MM.1S (cell line): ENCODE data around the gene KLHL1.

Experiments
- DNase-seq: peaks from one replicate; pipeline ENCODE4 v3.0.0-alpha.2; 2015
- H2AFZ ChIP-seq: fragments of 300-600 bp; sonication (generic); 2 replicates; pipeline ENCODE4 v1.6.0; 2016; ENCODE audit warnings: antibody characterized with exemption, low read length
- H3F3A ChIP-seq: fragments of 300-600 bp; sonication (generic); 2 replicates; pipeline ENCODE4 v1.6.1; 2016; ENCODE audit warnings: mild to moderate bottlenecking, antibody characterized with exemption, low read length, moderate library complexity, mixed read lengths; ENCODE audit not compliant: insufficient read depth
- H3K27ac ChIP-seq: fragments of 300-600 bp; sonication (generic); 2 replicates; pipeline ENCODE4 v1.5.1; 2016; ENCODE audit warnings: mild to moderate bottlenecking, low read length
- H3K27me3 ChIP-seq: fragments of 300-600 bp; sonication (generic); replicated peaks from 2 replicates; pipeline ENCODE4 v1.6.0; 2016; ENCODE audit warnings: low read length; ENCODE audit not compliant: insufficient read depth
- H3K36me3 ChIP-seq: fragments of 300-600 bp; sonication (generic); replicated peaks from 2 replicates; pipeline ENCODE4 v1.6.1; 2016; ENCODE audit warnings: mild to moderate bottlenecking, low read length, mixed read lengths; ENCODE audit not compliant: insufficient read depth
- H3K4me1 ChIP-seq: fragments of 300-600 bp; sonication (generic); 2 replicates; pipeline ENCODE4 v1.6.1; 2016; ENCODE audit warnings: low read length, mixed read lengths
- H3K4me2 ChIP-seq: fragments of 300-600 bp; sonication (generic); 2 replicates; pipeline ENCODE4 v1.6.0; 2016; ENCODE audit warnings: low read depth, low read length
- H3K4me3 ChIP-seq: fragments of 300-600 bp; sonication (generic); 2 replicates; pipeline ENCODE4 v1.5.1; 2016; ENCODE audit warnings: low read length, mixed read lengths
- H3K79me2 ChIP-seq: fragments of 300-600 bp; sonication (generic); 2 replicates; pipeline ENCODE4 v1.6.1; 2016; ENCODE audit warnings: mixed run types, low read length, mixed read lengths
- H3K9ac ChIP-seq: fragments of 300-600 bp; sonication (generic); 2 replicates; pipeline ENCODE4 v1.6.1; 2016; ENCODE audit warnings: low read length, mixed read lengths
- H3K9me2 ChIP-seq: fragments of 300-600 bp; sonication (generic); replicated peaks from 2 replicates; pipeline ENCODE4 v1.6.1; 2016; ENCODE audit warnings: mild to moderate bottlenecking, low read length, mixed read lengths; ENCODE audit not compliant: insufficient read depth
- H3K9me3 ChIP-seq: fragments of 300-600 bp; sonication (generic); replicated peaks from 2 replicates; pipeline ENCODE4 v1.6.1; 2016; ENCODE audit warnings: mild to moderate bottlenecking, low read length, mixed read lengths; ENCODE audit not compliant: insufficient read depth
- H4K20me1 ChIP-seq: fragments of 300-600 bp; sonication (generic); 2 replicates; pipeline ENCODE4 v1.6.1; 2016; ENCODE audit warnings: mild to moderate bottlenecking, low read length, moderate library complexity, mixed read lengths; ENCODE audit not compliant: insufficient read depth
- CTCF ChIP-seq: fragments of 300-600 bp; sonication (generic); IDR thresholded peaks from 2 replicates; pipeline ENCODE4 v1.5.1; 2016; ENCODE audit warnings: antibody characterized with exemption, low read length, mixed read lengths
- EZH2 ChIP-seq: fragments of 300-600 bp; sonication (generic); optimal IDR thresholded peaks from 2 replicates; pipeline ENCODE3; 2017; ENCODE audit warnings: low read depth, mild to moderate bottlenecking, antibody characterized with exemption, low read length, mixed read lengths
- EZH2phosphoT487 ChIP-seq: fragments of 300-600 bp; sonication (generic); IDR thresholded peaks from 2 replicates; pipeline ENCODE4 v1.6.1; 2018; ENCODE audit warnings: antibody characterized with exemption, low read length

KLHL1 gene

GRCh38 chr13:70014337-70014736, 93.9 kb downstream of the KLHL1 start:
- no peaks in the 10 kb centered on the region for H3K36me3 ChIP-seq
- no peaks in the 10 kb centered on the region for H3K9me3 ChIP-seq
- no peaks in the 10 kb centered on the region for H3K9me2 ChIP-seq
- H4K20me1 ChIP-seq = no peaks in the 10 kb centered on the region
- no peak overlapping the region for H3K4me3 ChIP-seq
- no peaks in the 10 kb centered on the region for H3K27me3 ChIP-seq
- H3K79me2 ChIP-seq = no peaks in the 10 kb centered on the region
- TF ChIP-seq EZH2 = no peak
- no peak for TF ChIP-seq CTCF
- no peak for TF ChIP-seq EZH2phosphoT487
- no peaks in the 10 kb centered on the region for H3K4me1 ChIP-seq
- H3K27ac ChIP-seq = no peak overlapping the region
- H3K9ac ChIP-seq = no peak overlapping the region
- H3K4me2 ChIP-seq = no peak overlapping the region
- no peak for DNase-seq
- H2AFZ ChIP-seq = no peak overlapping the region
- no peaks in the 10 kb centered on the region for H3F3A ChIP-seq

GRCh38 chr13:69999875-70000274, 108.4 kb downstream of the KLHL1 start:
- TF ChIP-seq EZH2phosphoT487 (no peak), CTCF (no peak), EZH2 (no peak)
- Histone ChIP-seq H3K4me2 (peak overlapping the region; percentile 59), H3K4me3 (peak overlapping the region; percentile 55), H3K9ac (peak overlapping the region; percentile 10; the same call in 1 of the 2 replicates), H4K20me1 (no peaks in the 10 kb centered on the region), H3K9me3 (no peaks in the 10 kb centered on the region), H3K9me2 (no peaks in the 10 kb centered on the region), H3K27ac (no peak overlapping the region), H3K79me2 (no peaks in the 10 kb centered on the region), H3F3A (no peaks in the 10 kb centered on the region), H3K4me1 (no peaks in the 10 kb centered on the region), H2AFZ (peak overlapping the region; percentile 74), H3K36me3 (no peaks in the 10 kb centered on the region), H3K27me3 (no peaks in the 10 kb centered on the region)
- no peak for DNase-seq

GRCh38 chr13:69997061-69997460, 111.2 kb downstream of the KLHL1 start:
- H2AFZ ChIP-seq = no peak overlapping the region
- H3K79me2 ChIP-seq = no peaks in the 10 kb centered on the region
- TF ChIP-seq EZH2 (no peak), CTCF (no peak)
- H3K9me2 ChIP-seq = no peaks in the 10 kb centered on the region
- H3K9ac ChIP-seq = no peak overlapping the region
- no peaks in the 10 kb centered on the region for H3K36me3 ChIP-seq
- H3K4me3 ChIP-seq = no peak overlapping the region
- H3K27me3 ChIP-seq = no peaks in the 10 kb centered on the region
- DNase-seq = no peak
- no peak overlapping the region for H3K4me2 ChIP-seq
- H3F3A ChIP-seq = no peaks in the 10 kb centered on the region
- no peaks in the 10 kb centered on the region for H4K20me1 ChIP-seq
- no peak overlapping the region for H3K27ac ChIP-seq
- H3K9me3 ChIP-seq = no peaks in the 10 kb centered on the region
- H3K4me1 ChIP-seq = no peaks in the 10 kb centered on the region

GRCh38 chr13:69980799-69981198, 127.5 kb downstream of the KLHL1 start:
- no peaks in the 10 kb centered on the region for H3K27me3 ChIP-seq
- no peak overlapping the region for H3K9ac ChIP-seq
- H3K4me2 ChIP-seq = peak overlapping the region; percentile 24; the same call in 1 of the 2 replicates
- no peaks in the 10 kb centered on the region for H3K4me1 ChIP-seq
- no peaks in the 10 kb centered on the region for H3K9me2 ChIP-seq
- H2AFZ ChIP-seq = no peak overlapping the region
- H3K4me3 ChIP-seq = no peak overlapping the region
- no peaks in the 10 kb centered on the region for H3F3A ChIP-seq
- no peak overlapping the region for H3K27ac ChIP-seq
- no peak for TF ChIP-seq CTCF
- TF ChIP-seq EZH2 = no peak
- no peak for TF ChIP-seq EZH2phosphoT487
- no peaks in the 10 kb centered on the region for H3K36me3 ChIP-seq
- H4K20me1 ChIP-seq = no peaks in the 10 kb centered on the region
- peak; percentile 15 for DNase-seq
- H3K9me3 ChIP-seq = no peaks in the 10 kb centered on the region
- no peaks in the 10 kb centered on the region for H3K79me2 ChIP-seq
